ENCODE data around the gene NUDT7.

Gene NUDT7

DNA sequence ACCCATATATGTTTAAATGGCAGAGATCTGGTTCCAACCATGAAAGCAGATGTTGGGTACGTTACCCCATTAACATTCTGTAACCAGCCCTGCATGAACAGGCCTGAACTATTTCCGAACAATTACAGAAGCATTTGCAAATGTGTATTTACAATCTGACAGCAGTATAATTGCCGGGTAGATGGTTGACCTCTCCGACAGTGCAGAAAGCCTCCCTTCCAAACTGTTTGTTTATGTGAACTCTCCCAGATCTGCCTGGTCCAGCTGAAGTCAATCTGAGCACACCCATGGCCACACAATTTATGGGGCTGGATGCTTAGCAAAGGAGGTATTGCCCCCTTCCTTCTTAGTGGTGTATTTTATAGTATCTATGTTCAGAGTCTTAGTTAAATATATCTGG, 21.8 kb downstream of the NUDT7 start:
- Mint-ChIP-seq H3K9me3 (no peaks in the 10 kb centered on the region), H3K36me3 (no peaks in the 10 kb centered on the region), H3K27me3 (peaks cover 6% of the 10 kb centered on the region), H3K27ac (no peak overlapping the region), H3K4me3 (no peak overlapping the region), H3K4me1 (no peaks in the 10 kb centered on the region)
- ATAC-seq (ENCODE audit: low read depth) (no peak), DNase-seq (ENCODE audit: low spot score in 2 of 2) (no peak)

DNA sequence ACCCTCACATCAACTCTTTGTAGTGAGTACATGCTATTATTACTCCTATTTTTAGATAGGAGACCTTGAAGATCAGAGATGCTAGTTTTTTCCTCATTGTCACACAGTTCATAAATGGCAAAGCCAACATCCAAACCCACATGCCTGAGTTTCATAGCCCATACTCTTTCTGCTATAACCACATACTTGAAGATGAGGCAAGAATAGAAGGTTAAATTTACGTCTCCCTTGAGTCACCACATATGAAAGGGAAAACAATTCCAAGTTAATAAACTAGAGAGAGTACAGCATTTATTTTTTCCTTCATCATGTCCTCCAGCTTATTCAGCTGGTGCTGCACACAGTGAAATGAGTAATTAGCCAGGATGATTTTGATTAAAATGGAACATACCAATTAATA, 23.7 kb downstream of the NUDT7 start:
- no peaks in the 10 kb centered on the region for H3K9me3 Mint-ChIP-seq
- no peak overlapping the region for H3K27ac Mint-ChIP-seq
- no peak for ATAC-seq (ENCODE audit: low read depth)
- DNase-seq (ENCODE audit: low spot score in 2 of 2) = no peak
- H3K36me3 Mint-ChIP-seq = no peaks in the 10 kb centered on the region
- H3K27me3 Mint-ChIP-seq = peaks cover 11% of the 10 kb centered on the region
- H3K4me3 Mint-ChIP-seq = no peak overlapping the region
- H3K4me1 Mint-ChIP-seq = no peaks in the 10 kb centered on the region

DNA sequence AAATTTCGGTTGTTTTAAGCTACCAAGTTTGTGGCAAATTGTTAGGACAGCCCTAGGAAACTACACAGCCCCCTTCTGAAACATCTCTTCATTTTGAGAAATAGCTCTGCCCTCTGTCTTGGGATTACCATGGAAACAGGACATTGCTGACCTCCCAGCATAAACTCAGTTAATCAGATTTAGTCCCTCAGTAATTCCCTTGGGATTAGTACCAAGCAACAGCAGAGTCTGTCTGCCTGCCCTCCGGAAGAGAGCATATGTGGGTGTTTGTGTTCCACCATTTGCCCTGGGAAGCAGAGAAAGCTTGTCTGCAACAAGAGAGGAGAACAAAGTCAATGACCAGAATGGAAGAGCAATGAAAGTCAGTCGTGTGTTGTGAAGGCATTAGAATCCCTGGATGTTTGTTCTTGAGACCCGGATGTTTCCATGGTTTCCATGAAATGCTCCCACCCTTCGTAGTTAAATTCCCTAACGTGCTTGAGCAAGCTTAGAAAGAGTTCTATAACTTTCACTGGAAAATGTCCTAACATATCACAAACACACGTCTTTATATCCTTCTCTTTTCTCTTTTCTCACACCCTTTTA, 26.2 kb downstream of the NUDT7 start:
- H3K9me3 Mint-ChIP-seq = no peaks in the 10 kb centered on the region
- no peaks in the 10 kb centered on the region for H3K4me1 Mint-ChIP-seq

DNA sequence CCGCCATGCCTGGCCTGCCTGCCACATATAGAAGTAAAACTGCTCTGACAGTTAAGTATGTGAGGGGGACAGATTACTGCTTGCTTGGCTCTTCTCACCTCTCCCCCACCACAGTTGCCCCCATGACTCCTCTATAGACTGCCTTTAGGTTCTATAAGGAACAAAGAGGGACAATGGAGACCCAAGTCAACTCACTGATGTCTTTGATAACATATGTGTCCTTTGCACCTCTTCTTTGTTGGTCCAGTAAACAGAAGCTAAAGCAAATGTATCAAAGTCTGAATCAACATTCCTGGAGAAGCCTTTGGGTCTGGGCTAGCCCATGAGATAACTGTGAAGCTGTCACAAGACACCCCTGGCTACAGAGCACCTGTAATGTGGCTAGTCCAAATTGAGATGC, 27.1 kb downstream of the NUDT7 start:
- no peaks in the 10 kb centered on the region for H3K36me3 Mint-ChIP-seq
- no peak for DNase-seq (ENCODE audit: low spot score in 2 of 2)
- ATAC-seq (ENCODE audit: low read depth) = no peak
- H3K27me3 Mint-ChIP-seq = peaks cover 20% of the 10 kb centered on the region
- H3K27ac Mint-ChIP-seq = no peak overlapping the region
- no peaks in the 10 kb centered on the region for H3K9me3 Mint-ChIP-seq
- H3K4me1 Mint-ChIP-seq = no peaks in the 10 kb centered on the region
- H3K4me3 Mint-ChIP-seq = no peak overlapping the region

More for the DNA sequence above, 26.2 kb downstream of the NUDT7 start:
- Mint-ChIP-seq H3K27ac (no peak overlapping the region), H3K36me3 (no peaks in the 10 kb centered on the region), H3K27me3 (peaks cover 18% of the 10 kb centered on the region), H3K4me3 (no peak overlapping the region)
- ATAC-seq (ENCODE audit: low read depth) (no peak), DNase-seq (ENCODE audit: low spot score in 2 of 2) (no peak)

DNA sequence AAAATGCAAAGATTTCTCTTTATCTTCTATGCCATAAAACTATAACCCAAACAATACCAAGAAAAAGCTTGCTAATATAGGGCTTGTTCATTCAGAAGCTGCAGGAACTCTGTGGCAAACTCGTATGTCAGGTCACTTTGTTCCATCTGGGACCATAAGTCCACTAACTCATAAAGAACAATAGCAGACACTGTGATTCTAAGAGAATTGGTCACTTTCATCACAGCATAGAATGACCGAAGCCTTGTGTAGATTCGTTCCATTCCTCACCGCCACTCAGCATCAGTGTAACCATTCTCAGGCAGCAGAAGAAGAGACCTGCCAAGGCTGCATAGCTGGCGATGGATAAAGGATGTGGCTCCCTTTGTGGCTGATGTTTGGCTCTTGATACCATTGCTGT, 35.7 kb downstream of the NUDT7 start:
- no peak for ATAC-seq (ENCODE audit: low read depth)
- H3K27ac Mint-ChIP-seq = no peak overlapping the region
- no peaks in the 10 kb centered on the region for H3K9me3 Mint-ChIP-seq
- no peaks in the 10 kb centered on the region for H3K36me3 Mint-ChIP-seq
- H3K4me1 Mint-ChIP-seq = no peaks in the 10 kb centered on the region
- no peak overlapping the region for H3K4me3 Mint-ChIP-seq
- no peak for DNase-seq (ENCODE audit: low spot score in 2 of 2)
- H3K27me3 Mint-ChIP-seq = peaks cover 9% of the 10 kb centered on the region

DNA sequence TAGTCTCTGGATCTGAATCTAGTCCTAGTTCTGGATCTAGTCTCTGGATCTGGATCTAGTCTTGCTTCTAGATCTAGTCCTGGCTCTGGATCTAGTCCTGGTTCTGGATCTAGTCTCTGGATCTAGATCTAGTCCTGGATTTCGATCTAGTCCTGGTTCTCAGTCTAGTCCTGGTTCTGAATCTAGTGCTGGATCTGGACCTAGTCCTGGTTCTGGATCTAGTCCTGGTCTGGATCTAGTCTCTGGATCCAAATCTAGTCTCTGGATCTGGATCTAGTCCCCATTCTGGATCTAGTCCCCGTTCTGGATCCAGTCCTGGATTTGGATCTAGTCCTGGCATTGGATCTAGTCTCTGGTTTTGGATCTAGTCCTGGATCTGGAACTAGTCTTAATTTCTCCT, 36.2 kb downstream of the NUDT7 start:
- no peaks in the 10 kb centered on the region for H3K4me1 Mint-ChIP-seq
- H3K9me3 Mint-ChIP-seq = no peaks in the 10 kb centered on the region
- DNase-seq (ENCODE audit: low spot score in 2 of 2) (no peak), ATAC-seq (ENCODE audit: low read depth) (no peak)
- H3K27me3 Mint-ChIP-seq = peaks cover 7% of the 10 kb centered on the region
- no peaks in the 10 kb centered on the region for H3K36me3 Mint-ChIP-seq
- H3K4me3 Mint-ChIP-seq = no peak overlapping the region
- no peak overlapping the region for H3K27ac Mint-ChIP-seq

DNA sequence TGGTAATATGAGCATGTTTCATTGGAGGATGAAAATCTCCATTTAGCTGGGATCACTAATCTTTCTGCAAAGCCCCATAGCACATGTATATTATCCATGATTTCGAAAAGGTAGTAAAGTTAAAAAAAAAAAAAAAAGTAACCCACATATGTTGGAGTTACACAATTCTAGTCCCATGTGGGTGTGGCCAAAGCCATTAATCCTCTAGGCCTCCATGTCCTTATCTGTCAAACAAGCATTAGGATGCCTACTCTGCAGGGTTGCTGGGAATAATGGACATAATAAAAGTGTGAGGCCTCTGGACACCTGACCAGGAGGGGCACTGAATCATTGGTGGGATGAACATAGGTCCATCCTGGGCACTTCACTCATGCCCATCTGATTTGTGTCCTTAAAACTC, 36.9 kb downstream of the NUDT7 start:
- Mint-ChIP-seq H3K27ac (no peak overlapping the region), H3K36me3 (no peaks in the 10 kb centered on the region), H3K4me1 (no peaks in the 10 kb centered on the region), H3K9me3 (no peaks in the 10 kb centered on the region), H3K27me3 (peaks cover 5% of the 10 kb centered on the region), H3K4me3 (no peak overlapping the region)
- ATAC-seq (ENCODE audit: low read depth) = no peak
- no peak for DNase-seq (ENCODE audit: low spot score in 2 of 2)

DNA sequence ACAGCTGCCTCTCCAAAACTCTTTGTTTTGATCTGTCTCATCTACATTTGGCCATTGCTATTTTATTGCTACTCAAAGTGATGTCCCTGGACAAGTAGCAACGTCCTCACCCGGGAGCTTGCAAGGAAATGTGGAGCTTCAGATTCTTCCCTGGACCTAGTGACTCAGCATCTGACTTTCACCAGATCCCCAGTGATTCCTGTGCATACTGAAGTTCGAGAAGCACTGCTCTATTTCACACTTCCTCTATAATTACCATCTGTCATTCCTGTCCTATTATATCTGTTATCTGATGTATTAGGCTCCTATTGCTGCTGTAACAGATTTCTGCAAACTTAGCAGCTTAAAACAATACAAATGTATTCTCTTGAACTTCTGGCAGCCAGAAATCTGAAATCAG, 37.5 kb downstream of the NUDT7 start:
- Mint-ChIP-seq H3K36me3 (no peaks in the 10 kb centered on the region), H3K9me3 (no peaks in the 10 kb centered on the region), H3K4me3 (no peak overlapping the region), H3K4me1 (no peaks in the 10 kb centered on the region), H3K27me3 (peaks cover 5% of the 10 kb centered on the region), H3K27ac (no peak overlapping the region)
- no peak for DNase-seq (ENCODE audit: low spot score in 2 of 2)
- no peak for ATAC-seq (ENCODE audit: low read depth)

DNA sequence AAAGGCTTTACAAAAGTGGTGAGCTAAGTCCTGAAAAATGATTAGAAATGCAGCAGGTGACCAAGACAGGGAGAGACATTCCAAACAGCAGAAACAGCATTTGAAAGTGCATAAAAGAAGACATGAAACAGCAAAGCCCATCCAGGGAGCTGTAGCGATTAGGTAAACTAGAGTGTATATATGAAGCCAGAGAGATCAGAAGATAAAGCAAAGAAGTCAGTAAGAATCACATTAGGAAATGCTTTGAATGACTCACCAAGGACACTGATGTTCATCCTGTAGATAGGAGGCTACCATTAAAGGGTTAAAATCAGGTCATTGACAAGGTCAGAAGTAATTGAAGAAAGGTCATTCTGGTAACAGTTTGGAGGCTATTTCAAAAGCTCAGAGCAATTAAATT, 38.5 kb downstream of the NUDT7 start:
- DNase-seq (ENCODE audit: low spot score in 2 of 2) = no peak
- no peak overlapping the region for H3K27ac Mint-ChIP-seq
- H3K36me3 Mint-ChIP-seq = no peaks in the 10 kb centered on the region
- no peak for ATAC-seq (ENCODE audit: low read depth)
- H3K9me3 Mint-ChIP-seq = peaks cover 2% of the 10 kb centered on the region
- no peaks in the 10 kb centered on the region for H3K4me1 Mint-ChIP-seq
- H3K27me3 Mint-ChIP-seq = peaks cover 5% of the 10 kb centered on the region
- H3K4me3 Mint-ChIP-seq = no peak overlapping the region

DNA sequence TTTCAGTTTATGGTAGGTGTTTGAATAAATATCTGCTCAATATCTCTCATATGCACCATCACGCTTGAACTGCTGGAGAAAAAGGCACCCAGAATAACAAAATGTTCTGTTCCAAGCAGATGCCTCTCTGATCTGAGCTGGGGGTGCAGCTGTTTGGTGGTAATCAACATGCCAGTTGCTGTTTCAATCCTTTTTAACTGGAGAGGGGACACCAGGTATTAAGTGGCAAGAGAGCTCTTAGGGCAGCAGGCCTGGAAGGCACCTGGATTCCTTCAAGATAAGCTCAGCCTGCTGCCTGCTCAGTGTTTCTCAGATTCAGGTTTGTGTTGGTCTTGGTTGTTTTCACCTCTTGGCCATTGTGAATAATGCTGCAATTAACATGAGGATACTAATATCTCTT, 38.9 kb downstream of the NUDT7 start:
- H3K9me3 Mint-ChIP-seq = peaks cover 2% of the 10 kb centered on the region
- DNase-seq (ENCODE audit: low spot score in 2 of 2) (no peak), ATAC-seq (ENCODE audit: low read depth) (no peak)
- no peaks in the 10 kb centered on the region for H3K4me1 Mint-ChIP-seq
- no peak overlapping the region for H3K4me3 Mint-ChIP-seq
- H3K27me3 Mint-ChIP-seq = peaks cover 5% of the 10 kb centered on the region
- no peaks in the 10 kb centered on the region for H3K36me3 Mint-ChIP-seq
- H3K27ac Mint-ChIP-seq = no peak overlapping the region

DNA sequence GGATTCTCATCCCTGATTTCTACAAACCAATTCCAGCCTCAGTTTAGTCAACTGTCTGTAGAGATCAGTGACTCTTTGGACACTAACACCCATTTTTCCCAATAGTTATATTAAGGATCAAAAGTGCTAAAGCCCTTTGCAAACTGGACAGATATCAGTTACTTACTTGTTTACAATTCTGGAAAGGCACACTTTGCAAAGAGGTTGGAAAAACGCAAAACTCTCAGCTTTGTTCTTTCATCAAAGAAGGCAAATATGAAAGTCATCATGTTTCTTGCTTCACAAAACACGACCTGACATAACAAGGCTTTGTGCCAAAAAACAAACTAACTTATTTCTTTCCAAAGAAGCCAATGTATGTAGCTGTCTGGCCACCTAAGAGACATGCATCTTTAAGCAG, 39.9 kb downstream of the NUDT7 start:
- no peak overlapping the region for H3K4me3 Mint-ChIP-seq
- DNase-seq (ENCODE audit: low spot score in 2 of 2) = no peak
- no peak overlapping the region for H3K27ac Mint-ChIP-seq
- H3K36me3 Mint-ChIP-seq = no peaks in the 10 kb centered on the region
- H3K9me3 Mint-ChIP-seq = peaks cover 2% of the 10 kb centered on the region
- no peak for ATAC-seq (ENCODE audit: low read depth)
- peaks cover 5% of the 10 kb centered on the region for H3K27me3 Mint-ChIP-seq
- no peaks in the 10 kb centered on the region for H3K4me1 Mint-ChIP-seq

DNA sequence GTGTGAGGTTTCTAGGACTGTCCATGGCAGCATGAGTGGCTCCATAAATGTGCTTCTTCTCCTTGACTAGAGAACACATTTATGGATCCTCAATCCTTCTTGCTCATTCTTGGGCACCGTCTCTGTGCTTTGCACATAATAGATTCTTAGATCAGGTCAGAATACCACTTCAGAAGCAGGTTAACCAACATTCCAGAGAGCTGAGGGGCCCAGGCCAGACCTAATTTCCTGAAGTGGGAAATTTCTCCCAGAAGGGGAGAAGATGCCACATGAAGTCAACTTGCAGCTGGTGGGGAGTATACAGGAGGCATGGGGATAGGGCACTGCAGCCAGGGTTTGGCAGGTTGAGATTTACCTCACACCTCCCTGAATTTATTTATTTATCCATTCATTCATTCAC, 41.7 kb downstream of the NUDT7 start:
- Mint-ChIP-seq H3K36me3 (no peaks in the 10 kb centered on the region), H3K4me3 (no peak overlapping the region), H3K4me1 (no peaks in the 10 kb centered on the region), H3K9me3 (peaks cover 2% of the 10 kb centered on the region), H3K27ac (no peak overlapping the region), H3K27me3 (peaks cover 2% of the 10 kb centered on the region)
- DNase-seq (ENCODE audit: low spot score in 2 of 2) = no peak
- ATAC-seq (ENCODE audit: low read depth) = no peak

DNA sequence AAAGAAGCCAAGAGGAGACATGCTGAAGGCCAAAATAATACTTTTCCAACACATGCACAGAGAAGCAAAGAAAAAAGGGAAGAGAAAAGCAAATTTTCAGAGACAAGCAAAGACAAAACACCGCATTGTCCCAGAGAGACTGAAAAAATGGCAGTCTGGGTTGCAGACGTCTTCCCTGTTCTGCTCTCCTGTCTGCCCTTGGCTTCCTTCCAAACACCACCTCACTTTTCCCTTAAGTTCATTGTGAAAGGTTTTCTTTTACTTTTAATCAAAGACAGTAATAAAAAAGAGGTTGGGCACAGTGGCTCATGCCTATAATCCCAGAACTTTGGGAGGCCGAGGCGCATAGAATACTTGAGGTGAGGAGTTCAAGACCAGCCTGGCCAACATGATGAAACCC, 44.9 kb downstream of the NUDT7 start:
- H3K27me3 Mint-ChIP-seq = no peaks in the 10 kb centered on the region
- no peak overlapping the region for H3K4me3 Mint-ChIP-seq
- no peak overlapping the region for H3K27ac Mint-ChIP-seq
- no peak for DNase-seq (ENCODE audit: low spot score in 2 of 2)
- no peak for ATAC-seq (ENCODE audit: low read depth)
- no peaks in the 10 kb centered on the region for H3K4me1 Mint-ChIP-seq
- H3K36me3 Mint-ChIP-seq = no peaks in the 10 kb centered on the region
- peaks cover 2% of the 10 kb centered on the region for H3K9me3 Mint-ChIP-seq

DNA sequence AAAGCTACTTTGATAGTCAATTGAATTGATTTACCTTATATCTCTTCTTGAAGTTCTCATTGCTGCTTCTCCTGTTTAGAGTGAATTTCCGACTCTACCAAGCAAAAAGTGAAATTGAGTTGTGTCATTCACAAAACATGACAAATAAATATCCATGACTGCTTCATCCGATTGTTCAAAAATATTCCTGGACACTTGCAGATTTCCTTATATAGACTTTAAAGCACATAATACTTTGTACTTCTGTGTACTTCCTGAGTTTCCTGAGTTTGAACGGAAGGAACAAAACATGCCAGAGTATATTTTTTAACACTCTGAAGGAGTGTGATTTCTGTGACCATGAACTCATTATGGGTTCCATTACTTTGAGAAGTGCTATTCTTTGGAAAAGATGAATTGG, 45.5 kb downstream of the NUDT7 start:
- no peak for DNase-seq (ENCODE audit: low spot score in 2 of 2)
- Mint-ChIP-seq H3K4me1 (no peaks in the 10 kb centered on the region), H3K36me3 (no peaks in the 10 kb centered on the region), H3K27me3 (no peaks in the 10 kb centered on the region), H3K9me3 (peaks cover 2% of the 10 kb centered on the region), H3K4me3 (no peak overlapping the region), H3K27ac (no peak overlapping the region)
- no peak for ATAC-seq (ENCODE audit: low read depth)

DNA sequence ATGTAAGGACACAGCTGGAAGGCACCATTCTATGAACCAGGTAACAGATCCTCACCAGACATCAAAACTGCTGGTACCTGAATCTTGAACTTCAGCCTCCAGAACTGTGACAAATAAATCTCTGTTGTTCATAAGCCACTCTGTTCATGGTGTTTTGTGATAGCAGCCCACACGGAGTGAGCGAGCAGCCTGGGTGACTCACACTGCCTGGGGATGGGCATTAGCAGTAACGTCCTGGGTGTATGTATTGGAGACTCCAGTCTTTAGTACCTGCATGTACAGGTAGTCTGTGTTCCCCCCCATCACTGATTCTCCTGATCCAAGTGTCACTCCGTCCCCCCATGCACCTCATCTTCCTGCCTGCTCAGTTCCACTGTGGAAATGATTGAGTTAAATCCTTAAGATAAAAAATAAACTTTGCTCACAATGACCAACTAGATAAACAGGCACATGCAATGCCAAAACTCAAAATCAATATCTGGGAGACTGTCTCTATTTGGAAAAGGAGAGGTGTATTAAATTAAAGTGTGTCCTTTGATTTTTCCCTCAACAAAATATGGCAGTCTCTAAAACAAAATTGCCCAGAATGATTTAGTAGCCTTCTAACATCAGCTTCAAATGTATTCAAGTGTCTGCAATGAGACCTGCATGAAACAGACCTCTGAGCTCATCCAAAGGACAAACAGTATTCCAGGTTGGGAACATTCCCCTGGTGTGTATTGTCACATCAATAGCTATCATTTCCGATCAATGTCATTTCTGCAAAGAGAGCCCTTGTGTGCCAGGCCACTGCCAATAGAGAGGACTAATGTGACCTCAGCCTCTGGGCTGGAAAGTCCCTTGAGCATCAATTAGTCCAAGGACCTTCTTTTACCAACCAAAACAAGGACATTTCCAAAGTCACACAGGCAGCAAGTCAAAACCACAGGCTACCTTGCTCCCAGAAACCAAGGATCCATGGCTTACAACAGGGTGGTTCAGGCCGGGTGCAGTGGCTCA, 53.9 kb downstream of the NUDT7 start:
- H3K4me1 Mint-ChIP-seq = no peaks in the 10 kb centered on the region
- H3K27me3 Mint-ChIP-seq = peaks cover 3% of the 10 kb centered on the region
- no peaks in the 10 kb centered on the region for H3K36me3 Mint-ChIP-seq
- DNase-seq (ENCODE audit: low spot score in 2 of 2) (no peak), ATAC-seq (ENCODE audit: low read depth) (no peak)
- no peak overlapping the region for H3K4me3 Mint-ChIP-seq
- H3K27ac Mint-ChIP-seq = no peak overlapping the region
- no peaks in the 10 kb centered on the region for H3K9me3 Mint-ChIP-seq
